Cardiac muscle cell (in vitro differentiated cells and primary cell): ENCODE measurements around the gene ATG9B. TPM values are rescaled to one million over a fixed set of nuclear protein-coding genes. Genes with fewer than 3 reads are reported as not detected.
"Not testable (repeated sequence)": the region's sequence is repeated elsewhere in the genome, so short reads cannot be mapped to it uniquely, and the experiment has no call there.

Experiments used
- DNase-seq, 2 donors: peaks; one replicate each; pipeline versions ENCODE4 v3.0.0 to v3.0.0-alpha.2; 2010 to 2017; ENCODE audit warnings: low read depth in 1 of 2, low spot score in 1 of 2
- H3K27ac ChIP-seq: fragments of 200-600 bp; sonication (generic); 2 replicates; pipeline ENCODE4 v1.5.1; 2016
- H3K27me3 ChIP-seq: fragments of 200-600 bp; sonication (generic); 2 replicates; pipeline ENCODE4 v1.6.0; 2016; ENCODE audit warnings: control low read depth
- H3K36me3 ChIP-seq: fragments of 200-600 bp; sonication (generic); 2 replicates; pipeline ENCODE4 v1.5.1; 2016; ENCODE audit warnings: control low read depth
- H3K4me1 ChIP-seq: fragments of 200-600 bp; sonication (generic); 2 replicates; pipeline ENCODE4 v1.8.1; 2017; ENCODE audit warnings: low read depth, mild to moderate bottlenecking, mixed run types
- H3K4me3 ChIP-seq: fragments of 200-600 bp; sonication (generic); 2 replicates; pipeline ENCODE4 v1.5.1; 2016; ENCODE audit warnings: mild to moderate bottlenecking
- H3K9me3 ChIP-seq: fragments of 200-600 bp; sonication (generic); 2 replicates; pipeline ENCODE4 v1.5.1; 2017; ENCODE audit warnings: low read depth, mild to moderate bottlenecking, control low read depth
- polyA plus RNA-seq: library from polyadenylated mRNA; unstranded; fragments of >200 nt; fragmentation: Nextera tagmentation; extraction: Ambion mirVana; gene quantifications from 2 replicates; pipeline ENCODE4 v1.2.1, GENCODE V29; 2016
- total RNA-seq: library from RNA; depleted of rRNA; stranded (reverse); fragments of >200 nt; gene quantifications from 2 replicates; pipeline ENCODE4 v1.2.3, GENCODE V29; 2016
- TF ChIP-seq, protein P1 (sequence below): IDR thresholded peaks from 2 replicates; pipeline ENCODE4 v1.5.1; 2012; ENCODE audit warnings: low read depth, mild to moderate bottlenecking, low read length

The ATG9B gene
- total and polyA plus RNA-seq, 2 experiments from 2014 or later: 8.4 to 13.0 TPM

- Histone ChIP-seq H3K9me3 (no peaks in the 10 kb centered on the region), H3K4me3 (no peak overlapping the region), H3K36me3 (no peaks in the 10 kb centered on the region), H3K4me1 (peaks cover 20% of the 10 kb centered on the region), H3K27me3 (peaks cover 10% of the 10 kb centered on the region), H3K27ac (no peak overlapping the region)
- TF ChIP-seq, protein P1, sequence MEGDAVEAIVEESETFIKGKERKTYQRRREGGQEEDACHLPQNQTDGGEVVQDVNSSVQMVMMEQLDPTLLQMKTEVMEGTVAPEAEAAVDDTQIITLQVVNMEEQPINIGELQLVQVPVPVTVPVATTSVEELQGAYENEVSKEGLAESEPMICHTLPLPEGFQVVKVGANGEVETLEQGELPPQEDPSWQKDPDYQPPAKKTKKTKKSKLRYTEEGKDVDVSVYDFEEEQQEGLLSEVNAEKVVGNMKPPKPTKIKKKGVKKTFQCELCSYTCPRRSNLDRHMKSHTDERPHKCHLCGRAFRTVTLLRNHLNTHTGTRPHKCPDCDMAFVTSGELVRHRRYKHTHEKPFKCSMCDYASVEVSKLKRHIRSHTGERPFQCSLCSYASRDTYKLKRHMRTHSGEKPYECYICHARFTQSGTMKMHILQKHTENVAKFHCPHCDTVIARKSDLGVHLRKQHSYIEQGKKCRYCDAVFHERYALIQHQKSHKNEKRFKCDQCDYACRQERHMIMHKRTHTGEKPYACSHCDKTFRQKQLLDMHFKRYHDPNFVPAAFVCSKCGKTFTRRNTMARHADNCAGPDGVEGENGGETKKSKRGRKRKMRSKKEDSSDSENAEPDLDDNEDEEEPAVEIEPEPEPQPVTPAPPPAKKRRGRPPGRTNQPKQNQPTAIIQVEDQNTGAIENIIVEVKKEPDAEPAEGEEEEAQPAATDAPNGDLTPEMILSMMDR: no peak
- DNase-seq: no peak
These were observed 9.3 kb downstream of the ATG9B start for GRCh38 chr7:151014950-151015349.

DNA sequence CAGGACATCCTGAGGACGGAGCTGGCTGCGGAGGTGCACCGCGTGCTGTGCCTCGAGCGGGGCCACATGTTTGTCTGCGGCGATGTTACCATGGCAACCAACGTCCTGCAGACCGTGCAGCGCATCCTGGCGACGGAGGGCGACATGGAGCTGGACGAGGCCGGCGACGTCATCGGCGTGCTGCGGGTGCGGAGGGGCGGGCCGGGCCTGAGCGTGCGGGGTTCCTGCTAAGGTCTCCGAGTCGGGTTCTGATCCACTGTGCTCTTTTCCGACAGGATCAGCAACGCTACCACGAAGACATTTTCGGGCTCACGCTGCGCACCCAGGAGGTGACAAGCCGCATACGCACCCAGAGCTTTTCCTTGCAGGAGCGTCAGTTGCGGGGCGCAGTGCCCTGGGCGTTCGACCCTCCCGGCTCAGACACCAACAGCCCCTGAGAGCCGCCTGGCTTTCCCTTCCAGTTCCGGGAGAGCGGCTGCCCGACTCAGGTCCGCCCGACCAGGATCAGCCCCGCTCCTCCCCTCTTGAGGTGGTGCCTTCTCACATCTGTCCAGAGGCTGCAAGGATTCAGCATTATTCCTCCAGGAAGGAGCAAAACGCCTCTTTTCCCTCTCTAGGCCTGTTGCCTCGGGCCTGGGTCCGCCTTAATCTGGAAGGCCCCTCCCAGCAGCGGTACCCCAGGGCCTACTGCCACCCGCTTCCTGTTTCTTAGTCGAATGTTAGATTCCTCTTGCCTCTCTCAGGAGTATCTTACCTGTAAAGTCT, 10.4 kb downstream of the ATG9B start:
- Histone ChIP-seq H3K4me3 (no peak overlapping the region), H3K36me3 (no peaks in the 10 kb centered on the region), H3K9me3 (no peaks in the 10 kb centered on the region), H3K27ac (no peak overlapping the region), H3K27me3 (peaks cover 7% of the 10 kb centered on the region), H3K4me1 (peaks cover 30% of the 10 kb centered on the region)
- peak; percentile 59 to 67 for DNase-seq
- TF ChIP-seq, protein P1: peak; percentile 10

DNA sequence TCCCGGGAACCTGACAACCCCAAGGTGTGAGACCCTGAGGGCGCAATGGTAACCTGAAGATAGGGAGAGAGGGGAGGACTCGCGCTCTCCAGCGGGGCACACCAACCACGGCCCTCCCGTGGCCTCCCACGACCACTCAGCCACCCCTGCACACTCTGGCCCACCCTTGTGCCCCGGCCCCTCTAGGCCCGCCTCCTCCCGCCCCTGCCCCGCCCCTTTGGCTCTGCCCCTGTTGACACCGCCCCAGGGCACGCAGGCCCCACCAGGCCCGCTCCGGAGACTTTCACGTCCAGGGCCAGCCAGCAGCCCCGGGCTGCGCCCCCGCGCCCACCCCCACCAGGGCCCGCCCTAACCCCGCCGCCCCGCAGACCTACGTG, 10.9 kb downstream of the ATG9B start:
- no peak overlapping the region for H3K4me3 ChIP-seq
- H3K36me3 ChIP-seq: no peaks in the 10 kb centered on the region
- TF ChIP-seq, protein P1: no peak
- DNase-seq: no peak
- H3K27ac ChIP-seq: no peak overlapping the region
- H3K9me3 ChIP-seq: no peaks in the 10 kb centered on the region
- peaks cover 32% of the 10 kb centered on the region for H3K4me1 ChIP-seq
- H3K27me3 ChIP-seq: peaks cover 1% of the 10 kb centered on the region

DNA sequence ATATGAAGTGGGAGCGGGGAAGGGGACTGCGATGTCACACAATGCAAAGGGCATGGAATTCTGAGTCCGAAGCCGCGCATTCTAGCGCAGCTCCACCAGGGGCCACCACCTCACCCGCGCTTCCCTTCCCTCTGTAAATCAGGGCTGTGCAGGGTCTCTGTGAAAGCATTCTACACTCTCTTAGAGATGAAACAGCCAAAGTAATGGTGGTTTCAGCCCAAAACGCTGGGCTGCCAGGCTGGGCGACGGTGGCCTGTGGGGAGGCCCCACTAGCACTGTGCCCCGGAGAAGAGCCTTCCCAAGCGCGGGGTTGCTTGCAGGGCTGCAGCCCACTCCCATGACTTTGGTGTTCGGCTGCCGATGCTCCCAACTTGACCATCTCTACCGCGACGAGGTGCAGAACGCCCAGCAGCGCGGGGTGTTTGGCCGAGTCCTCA, 11.4 kb downstream of the ATG9B start:
- TF ChIP-seq, protein P1: peak; percentile 73
- Histone ChIP-seq H3K27ac (no peak overlapping the region), H3K27me3 (no peaks in the 10 kb centered on the region), H3K4me3 (no peak overlapping the region), H3K4me1 (peaks cover 35% of the 10 kb centered on the region), H3K9me3 (no peaks in the 10 kb centered on the region), H3K36me3 (no peaks in the 10 kb centered on the region)
- peak; percentile 51 to 71 for DNase-seq

DNA sequence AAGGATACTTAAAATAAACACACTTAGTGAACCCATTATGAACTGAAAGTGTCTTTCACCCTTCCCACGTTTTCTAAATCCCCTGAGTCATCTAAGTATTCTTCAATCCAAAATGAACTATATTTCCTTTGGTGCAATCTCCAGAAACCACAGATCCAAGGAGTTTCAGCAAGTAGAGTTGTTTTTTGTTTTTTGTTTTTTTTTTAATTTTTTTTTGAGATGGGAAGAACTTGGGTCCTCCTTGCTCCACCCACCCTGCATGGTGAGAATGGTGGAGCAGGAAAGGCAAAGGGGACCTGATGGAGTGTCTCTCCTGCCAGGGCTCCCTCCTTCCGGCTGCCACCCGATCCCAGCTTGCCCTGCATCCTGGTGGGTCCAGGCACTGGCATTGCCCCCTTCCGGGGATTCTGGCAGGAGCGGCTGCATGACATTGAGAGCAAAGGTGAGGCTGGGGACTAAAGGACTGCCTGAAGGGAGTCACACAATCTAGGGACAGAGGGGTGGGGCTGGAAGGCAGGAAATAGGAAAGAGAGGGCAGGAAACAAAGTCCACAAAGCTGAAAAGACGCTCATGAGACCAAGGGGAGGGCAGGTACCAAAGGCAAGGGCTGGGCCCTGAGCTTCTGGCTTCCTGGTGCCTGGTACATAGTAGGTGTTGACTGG, 12.1 kb downstream of the ATG9B start:
- no peaks in the 10 kb centered on the region for H3K9me3 ChIP-seq
- H3K27me3 ChIP-seq: no peaks in the 10 kb centered on the region
- H3K27ac ChIP-seq: no peak overlapping the region
- peaks cover 30% of the 10 kb centered on the region for H3K4me1 ChIP-seq
- no peak overlapping the region for H3K4me3 ChIP-seq
- no peak for DNase-seq
- no peaks in the 10 kb centered on the region for H3K36me3 ChIP-seq
- TF ChIP-seq, protein P1: no peak

DNA sequence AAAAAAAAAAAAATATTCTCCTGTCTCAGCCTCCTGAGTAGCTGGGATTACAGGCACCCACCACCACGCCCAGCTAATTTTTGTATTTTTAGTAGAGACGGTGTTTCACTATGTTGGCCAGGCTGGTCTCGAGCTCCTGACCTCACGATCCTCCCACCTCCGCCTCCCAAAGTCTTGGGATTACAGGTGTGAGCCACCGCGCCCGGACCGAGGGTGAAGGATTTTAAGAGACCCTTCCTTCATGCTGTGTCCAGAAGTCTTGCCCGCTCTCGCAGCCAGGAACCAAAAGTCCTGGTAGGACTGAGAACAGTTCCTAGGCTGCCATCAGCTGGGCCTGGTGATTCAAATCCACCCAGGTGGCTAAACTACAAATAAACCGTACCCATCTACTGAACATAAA, 12.7 kb downstream of the ATG9B start:
- DNase-seq, H3K27me3 ChIP-seq, H3K36me3 ChIP-seq, H3K9me3 ChIP-seq, H3K4me3 ChIP-seq, H3K27ac ChIP-seq: not testable (repeated sequence)
- peaks cover 30% of the 10 kb centered on the region for H3K4me1 ChIP-seq
